Activated CD8-positive, alpha-beta memory T cell treated with anti-CD3 and anti-CD28 coated beads, Interleukin-2, amount 50 U/mL, for 4 hours (primary cell): ENCODE measurements around the gene PRKCG.
"Not testable (repeated sequence)": the region's sequence is repeated elsewhere in the genome, so short reads cannot be mapped to it uniquely, and the experiment has no call there.

ENCODE experiments used
- DNase-seq: peaks from one replicate; pipeline ENCODE4 v3.0.0-alpha.2; 2020

The PRKCG gene

DNA sequence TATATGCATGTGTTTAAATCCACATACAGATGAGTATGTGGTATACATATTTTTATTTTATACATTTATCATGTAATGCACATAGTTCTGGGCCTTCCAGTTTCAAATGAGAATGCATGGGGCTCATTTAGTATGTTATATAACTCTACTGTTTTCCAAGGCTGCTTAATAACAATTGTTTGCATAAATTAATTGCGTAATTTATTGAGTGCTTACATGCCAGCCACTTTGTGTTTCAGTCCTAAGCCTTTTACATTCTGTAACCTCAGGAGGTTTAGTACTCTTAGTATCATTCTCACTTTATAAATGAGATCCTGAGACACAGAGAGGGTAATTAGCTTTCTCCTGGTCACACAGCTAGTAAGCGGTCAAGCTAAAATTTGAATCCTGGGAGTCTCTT, 64.0 kb downstream of the PRKCG start:
- no peak for DNase-seq

GRCh38 chr19:53947624-53948023, 65.6 kb downstream of the PRKCG start:
- DNase-seq, result no peak

- not testable (repeated sequence) for DNase-seq
Observed at GRCh38 chr19:53948611-53949010, 66.6 kb downstream of the PRKCG start.

GRCh38 chr19:53951436-53951835, 69.4 kb downstream of the PRKCG start:
- no peak for DNase-seq

DNA sequence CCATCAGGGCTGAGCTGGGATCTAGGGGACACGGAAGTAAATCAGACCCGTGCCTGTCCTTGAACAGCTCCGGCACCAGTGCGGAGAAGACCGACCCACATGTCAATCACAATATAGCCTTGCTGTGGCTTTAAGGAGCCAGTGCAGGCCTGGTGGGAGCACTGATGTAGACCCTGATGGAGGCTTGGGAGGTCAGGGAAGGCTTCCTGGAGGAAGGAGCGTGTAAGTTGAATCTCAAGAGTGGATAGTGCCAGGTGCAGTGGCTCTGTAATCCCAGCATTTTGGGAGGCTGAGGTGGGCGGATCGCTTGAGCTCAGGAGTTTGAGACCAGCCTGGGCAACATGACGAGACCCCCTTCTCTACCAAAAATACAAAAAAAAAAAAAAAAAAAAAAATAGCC, 70.0 kb downstream of the PRKCG start:
- DNase-seq, result no peak

DNA sequence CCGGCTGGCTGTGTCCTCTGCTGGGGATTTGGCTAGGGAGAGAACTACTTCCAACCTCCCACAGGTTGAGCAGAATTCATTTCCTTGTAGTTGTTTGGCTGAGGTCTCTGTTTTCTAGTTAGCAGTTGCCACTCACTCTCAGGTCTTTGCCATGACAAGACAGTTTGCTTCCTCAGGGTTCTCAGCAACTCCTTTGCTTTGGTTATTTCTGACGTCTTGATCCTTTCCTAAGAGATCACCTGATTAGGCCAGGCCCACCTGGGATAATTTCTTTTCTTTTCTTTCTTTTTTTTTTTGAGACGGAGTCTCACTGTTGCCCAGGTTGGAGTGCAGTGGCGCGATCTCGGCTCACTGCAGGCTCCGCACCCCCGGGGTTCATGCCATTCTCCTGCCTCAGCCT, 71.4 kb downstream of the PRKCG start:
- no peak for DNase-seq
